HG03565 (cell line): ENCODE results near the gene STOX2.

ENCODE experiments used
- ATAC-seq: cut with Tn5 transposase; IDR thresholded peaks from one replicate; pipeline ENCODE4 v1.9.1; 2021; ENCODE audit warnings: mild to moderate bottlenecking, moderate library complexity; ENCODE audit not compliant: unreplicated experiment

The STOX2 gene

DNA sequence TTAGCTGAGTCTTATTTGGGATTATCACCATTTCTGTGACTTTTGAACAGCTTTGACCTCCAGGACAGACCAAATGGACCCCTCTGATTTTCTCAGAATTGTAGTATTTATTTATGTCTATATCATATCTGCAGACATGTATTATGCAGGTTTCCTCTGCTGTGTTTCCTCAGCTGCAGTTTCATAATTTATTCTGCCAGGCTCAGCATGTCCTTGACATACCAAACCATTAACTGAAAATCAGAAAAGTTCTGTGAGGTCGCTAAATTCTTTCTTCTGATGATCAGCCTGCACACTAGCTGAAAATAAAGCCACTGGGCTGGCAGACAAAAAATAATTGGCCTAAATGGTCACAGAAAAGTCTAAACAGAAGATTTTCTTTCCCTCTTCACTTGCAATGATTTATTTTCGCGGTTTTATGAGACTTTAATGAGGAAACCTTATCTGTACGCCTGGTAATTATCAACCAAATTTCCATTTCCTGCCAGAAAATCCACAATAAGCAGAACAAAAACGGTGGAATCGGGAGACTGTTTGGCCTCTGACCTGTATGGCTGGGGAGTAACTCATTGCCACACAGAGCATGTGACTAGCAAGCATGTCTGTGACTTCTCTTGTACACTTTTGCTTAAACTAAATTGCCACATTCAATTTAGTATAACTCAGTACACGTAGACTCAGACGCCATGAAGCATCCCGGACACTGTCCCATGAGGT lies 161.6 kb downstream of the STOX2 start:
- no peak for ATAC-seq

DNA sequence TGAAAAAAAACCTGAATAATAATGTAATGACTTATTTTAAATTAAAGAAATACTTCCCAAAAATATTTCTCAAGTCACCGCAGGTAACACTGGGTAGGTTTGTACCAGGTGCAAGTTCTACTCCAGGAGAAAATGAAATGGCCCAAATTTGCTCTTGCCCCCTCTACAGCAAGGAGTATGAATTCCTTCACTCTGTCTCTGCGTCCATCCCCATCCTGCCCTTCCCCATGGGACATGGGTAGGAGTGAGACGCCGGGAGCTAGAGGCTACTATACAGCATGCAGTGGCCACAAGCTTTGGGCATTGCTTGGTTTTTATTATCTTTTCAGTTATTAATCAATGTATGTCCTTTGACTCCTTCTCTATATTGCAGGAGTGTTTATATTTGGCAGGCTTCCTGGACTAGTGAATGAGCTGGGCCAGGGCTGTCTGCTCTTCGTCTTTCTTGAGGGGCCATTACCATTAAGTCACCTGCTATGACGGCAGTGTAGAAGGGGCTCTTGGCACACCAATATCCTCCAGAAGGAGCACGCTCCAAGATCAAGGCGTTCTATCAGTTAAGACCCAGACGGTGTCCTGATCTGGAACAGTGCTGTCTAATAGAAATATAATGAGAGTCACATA lies 162.9 kb downstream of the STOX2 start:
- ATAC-seq, result no peak
